HL-60/S4 treated with phorbol 12-myristate 13-acetate at 8.2 ng/mL for 4 days and 3 days (cell line): ENCODE results near the gene CEBPE.

Experiments used
- in situ Hi-C: fragments of 300-500 bp; cut with MboI; formaldehyde crosslinking; loops from 2 replicates; pipeline ENCODE4 v1.15.0; 2022; ENCODE audit warnings: low sequenced_read_pairs

The CEBPE gene

GRCh38 chr14:23118506-23119362 is at the start of gene CEBPE:
CEBPE (minus strand) TSS chr14:23119255; CDS start chr14:23119091, 164 bp downstream.
- in situ Hi-C loops: no loop called here

- in situ Hi-C loops: no loop called here
Observed at GRCh38 chr14:23168246-23168645, 49.2 kb upstream of the CEBPE start.

- in situ Hi-C loops: no loop called here
Observed at GRCh38 chr14:23167116-23167847, 48.2 kb upstream of the CEBPE start.

GRCh38 chr14:23164949-23165348 is 45.9 kb upstream of the CEBPE start:
- in situ Hi-C loops: no loop called here

- in situ Hi-C loops: no loop called here
Observed at GRCh38 chr14:23164250-23164649, 45.2 kb upstream of the CEBPE start.

- in situ Hi-C loops: no loop called here
Observed at GRCh38 chr14:23163830-23164229, 44.8 kb upstream of the CEBPE start.

- in situ Hi-C loops: no loop called here
Observed at GRCh38 chr14:23162800-23163199, 43.7 kb upstream of the CEBPE start.

GRCh38 chr14:23162005-23162404 is 43.0 kb upstream of the CEBPE start:
- in situ Hi-C loops: no loop called here

GRCh38 chr14:23160924-23161522 is 42.0 kb upstream of the CEBPE start:
- in situ Hi-C loops: no loop called here

GRCh38 chr14:23159532-23159931 is 40.5 kb upstream of the CEBPE start:
- in situ Hi-C loops: no loop called here

- in situ Hi-C loops: no loop called here
Observed at GRCh38 chr14:23158779-23159178, 39.7 kb upstream of the CEBPE start.

GRCh38 chr14:23154964-23155587 is 36.0 kb upstream of the CEBPE start:
- in situ Hi-C loops: no loop called here

GRCh38 chr14:23153851-23154796 is 35.1 kb upstream of the CEBPE start:
- in situ Hi-C loops: no loop called here

- in situ Hi-C loops: no loop called here
Observed at GRCh38 chr14:23151342-23151741, 32.3 kb upstream of the CEBPE start.

- in situ Hi-C loops: no loop called here
Observed at GRCh38 chr14:23149745-23150144, 30.7 kb upstream of the CEBPE start.

- in situ Hi-C loops: no loop called here
Observed at GRCh38 chr14:23148591-23149249, 29.7 kb upstream of the CEBPE start.

GRCh38 chr14:23147676-23148075 is 28.6 kb upstream of the CEBPE start:
- in situ Hi-C loops: no loop called here

- in situ Hi-C loops: no loop called here
Observed at GRCh38 chr14:23146980-23147379, 27.9 kb upstream of the CEBPE start.

GRCh38 chr14:23146351-23146910 is 27.4 kb upstream of the CEBPE start:
- in situ Hi-C loops: no loop called here
